Activated T-helper 2 cell treated with anti-CD3 and anti-CD28 coated beads, Interferon-gamma antibody, Interleukin-2, Interleukin-4, amounts not matched to agents 10 μg/mL and 5 μg/mL and 100 μg/mL, durations not matched to agents 14 hours and 24 hours and 36 hours (primary cell): ENCODE data around the gene NTRK1. TPM values are rescaled to one million over a fixed set of nuclear protein-coding genes. Genes with fewer than 3 reads are reported as not detected.

ENCODE experiments used
- DNase-seq: peaks from one replicate; pipeline ENCODE4 v3.0.0; 2021; ENCODE audit warnings: low spot score
- H3K27ac Mint-ChIP-seq: one replicate; pipeline ENCODE4 v1.8.0; 2021; ENCODE audit warnings: mixed read lengths
- H3K27me3 Mint-ChIP-seq: one replicate; pipeline ENCODE4 v1.8.0; 2021; ENCODE audit warnings: low read depth, mixed read lengths
- H3K36me3 Mint-ChIP-seq: one replicate; pipeline ENCODE4 v1.8.0; 2021; ENCODE audit warnings: low read depth, mixed read lengths
- H3K4me1 Mint-ChIP-seq: one replicate; pipeline ENCODE4 v1.8.0; 2021; ENCODE audit warnings: low read depth, mixed read lengths
- H3K4me3 Mint-ChIP-seq: one replicate; pipeline ENCODE4 v1.8.0; 2021; ENCODE audit warnings: low read depth, mild to moderate bottlenecking, moderate library complexity, mixed read lengths
- H3K9me3 Mint-ChIP-seq: one replicate; pipeline ENCODE4 v1.8.0; 2021; ENCODE audit warnings: mixed read lengths
- intact Hi-C: fragments of 100-400 bp; cut with micrococcal nuclease; formaldehyde crosslinking; loops from one replicate; pipeline ENCODE4 v1.15.1; 2023
- total RNA-seq: library from RNA; stranded (reverse); gene quantifications from 2 replicates; pipeline ENCODE4 v1.2.3, GENCODE V29; 2022

The NTRK1 gene
- total RNA-seq, 1 donor from 2014 or later: 252 TPM

DNA sequence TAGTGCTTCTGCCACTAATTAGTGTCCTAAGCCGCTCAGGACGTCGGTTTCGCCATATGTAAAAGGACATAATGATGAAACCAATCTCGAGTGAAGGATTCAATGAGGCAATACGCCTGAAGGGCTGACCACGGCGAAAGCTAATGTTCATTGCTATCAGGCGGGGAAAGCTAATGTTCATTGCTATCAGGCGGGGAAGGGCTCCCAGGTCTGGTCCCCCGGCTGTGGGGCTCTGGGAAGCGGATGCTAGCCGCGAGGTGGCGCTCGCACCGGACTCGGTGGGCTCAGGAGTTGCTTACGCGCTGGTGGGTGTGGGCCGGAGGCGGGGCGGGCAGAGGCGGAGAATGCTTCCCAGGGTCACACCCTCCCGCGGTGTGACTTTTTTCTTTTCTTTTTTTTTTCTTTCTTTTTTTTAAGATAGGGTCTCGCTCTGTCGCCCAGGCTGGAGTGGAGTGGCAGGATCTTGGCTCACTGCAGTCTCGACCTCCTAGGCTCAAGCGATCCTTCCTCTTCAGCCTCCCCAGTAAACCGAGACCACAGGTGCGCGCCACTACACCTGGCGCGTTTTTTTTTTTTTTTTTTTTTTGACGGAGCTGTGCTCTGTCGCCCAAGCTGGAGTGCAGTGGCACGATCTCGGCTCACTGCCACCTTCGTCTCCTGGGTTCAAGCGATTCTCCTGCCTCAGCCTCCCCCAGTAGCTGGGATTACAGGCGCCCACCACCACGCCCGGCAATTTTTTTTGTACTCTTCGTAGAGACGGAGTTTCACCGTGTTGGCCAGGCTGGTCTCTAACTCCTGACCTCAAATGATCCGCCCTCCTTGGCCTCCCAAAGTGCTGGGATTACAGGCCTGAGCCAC is 31.8 kb downstream of the NTRK1 start:
- peaks cover 3% of the 10 kb centered on the region for H3K36me3 Mint-ChIP-seq
- no peaks in the 10 kb centered on the region for H3K9me3 Mint-ChIP-seq
- intact Hi-C loops: loop anchor here (1.0 to 10.0 kb wide), 3 partner anchors 35 to 208 kb away; partner anchors contain the start of genes ISG20L2 and METTL25B
- peaks cover 11% of the 10 kb centered on the region for H3K4me1 Mint-ChIP-seq
- DNase-seq: peak; percentile 80
- H3K27ac Mint-ChIP-seq: no peak overlapping the region
- H3K4me3 Mint-ChIP-seq: peak overlapping the region; percentile 35
- peaks cover 32% of the 10 kb centered on the region for H3K27me3 Mint-ChIP-seq

DNA sequence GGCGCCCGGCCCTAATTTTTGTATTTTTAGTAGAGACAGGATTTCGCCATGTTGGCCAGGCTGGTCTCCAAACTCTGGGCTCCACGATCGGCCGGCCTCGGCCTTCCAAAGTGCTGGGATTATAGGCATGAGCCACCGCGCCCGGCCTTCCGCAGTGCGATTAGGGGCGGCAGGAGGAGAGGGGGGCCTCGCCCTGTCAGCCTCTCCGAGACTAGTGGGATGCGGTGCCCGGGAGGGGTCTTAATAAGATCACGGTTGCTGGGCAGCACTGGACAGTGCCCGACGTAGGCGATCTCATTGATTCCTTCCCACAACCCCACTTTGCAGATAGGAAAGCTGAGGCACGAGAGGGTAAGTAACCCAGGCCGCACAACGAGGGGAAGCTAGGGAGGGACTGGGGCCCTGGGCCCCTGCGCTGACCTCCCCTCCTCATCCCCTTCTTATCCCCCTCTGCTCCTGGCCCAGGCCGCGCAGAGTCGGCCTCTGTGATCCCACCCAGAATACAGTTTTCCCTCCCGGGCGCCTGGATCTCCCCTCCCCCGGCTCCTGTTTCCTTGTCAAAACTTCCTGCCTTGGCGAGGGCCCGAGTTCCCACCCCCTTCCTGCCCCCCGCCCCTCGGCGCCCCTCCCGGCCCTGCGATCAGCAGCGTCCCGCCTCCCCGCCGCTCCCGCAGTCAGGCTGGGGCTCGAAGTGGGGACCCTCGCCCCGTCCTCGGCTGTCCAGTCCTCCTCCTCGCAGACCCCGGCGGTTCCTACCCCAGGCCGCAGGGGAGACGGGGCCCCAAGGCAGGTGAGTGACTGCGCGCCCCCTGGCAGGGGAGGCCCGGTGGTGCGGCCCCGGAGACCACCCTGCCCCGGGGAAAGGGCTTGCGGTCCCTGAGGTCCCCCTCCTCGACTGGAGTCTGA is 32.6 kb downstream of the NTRK1 start, which contains the start of gene PEAR1:
TSS of gene PEAR1 (plus strand) at position 671 of the 906 bp plus-strand sequence. CDS start 10,209 bp downstream, outside the sequence.
- Mint-ChIP-seq H3K4me3 (peak within 1 kb of the TSS; percentile 35), H3K9me3 (no peaks in the 10 kb centered on the region), H3K4me1 (peaks cover 14% of the 10 kb centered on the region), H3K27me3 (peaks cover 34% of the 10 kb centered on the region), H3K27ac (no peak within 1 kb of the TSS), H3K36me3 (peaks cover 3% of the 10 kb centered on the region)
- DNase-seq: no peak
- intact Hi-C loops: loop anchor here (5.0 to 10.0 kb wide), 2 partner anchors 166 to 208 kb away; partner anchors contain the start of genes ISG20L2 and METTL25B

DNA sequence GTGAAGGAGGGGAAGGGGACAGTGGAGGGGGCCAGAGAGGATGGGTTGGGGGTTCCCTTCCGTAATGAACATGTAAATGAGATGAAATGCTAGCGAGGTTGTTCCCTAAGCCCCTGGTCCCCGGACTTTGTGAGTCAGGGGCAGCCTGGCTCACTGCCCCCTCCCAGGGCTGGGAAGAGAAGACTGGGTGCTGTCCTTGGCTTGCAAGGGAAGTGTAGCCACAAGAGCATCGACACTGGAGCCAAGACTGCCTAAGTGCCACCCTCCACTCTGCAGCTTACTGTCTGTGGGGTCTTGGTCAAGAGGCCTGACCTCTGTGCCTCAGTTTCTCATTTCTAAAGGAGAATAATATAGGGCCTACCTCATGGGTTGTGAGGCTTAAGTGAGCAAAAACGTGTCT is 33.3 kb downstream of the NTRK1 start:
- H3K9me3 Mint-ChIP-seq: no peaks in the 10 kb centered on the region
- H3K36me3 Mint-ChIP-seq: no peaks in the 10 kb centered on the region
- no peak overlapping the region for H3K27ac Mint-ChIP-seq
- H3K4me3 Mint-ChIP-seq: no peak overlapping the region
- no peak for DNase-seq
- H3K4me1 Mint-ChIP-seq: peaks cover 17% of the 10 kb centered on the region
- intact Hi-C loops: loop anchor here (5.0 to 10.0 kb wide), 2 partner anchors 167 to 209 kb away; partner anchors contain the start of genes ISG20L2 and METTL25B
- peaks cover 41% of the 10 kb centered on the region for H3K27me3 Mint-ChIP-seq

DNA sequence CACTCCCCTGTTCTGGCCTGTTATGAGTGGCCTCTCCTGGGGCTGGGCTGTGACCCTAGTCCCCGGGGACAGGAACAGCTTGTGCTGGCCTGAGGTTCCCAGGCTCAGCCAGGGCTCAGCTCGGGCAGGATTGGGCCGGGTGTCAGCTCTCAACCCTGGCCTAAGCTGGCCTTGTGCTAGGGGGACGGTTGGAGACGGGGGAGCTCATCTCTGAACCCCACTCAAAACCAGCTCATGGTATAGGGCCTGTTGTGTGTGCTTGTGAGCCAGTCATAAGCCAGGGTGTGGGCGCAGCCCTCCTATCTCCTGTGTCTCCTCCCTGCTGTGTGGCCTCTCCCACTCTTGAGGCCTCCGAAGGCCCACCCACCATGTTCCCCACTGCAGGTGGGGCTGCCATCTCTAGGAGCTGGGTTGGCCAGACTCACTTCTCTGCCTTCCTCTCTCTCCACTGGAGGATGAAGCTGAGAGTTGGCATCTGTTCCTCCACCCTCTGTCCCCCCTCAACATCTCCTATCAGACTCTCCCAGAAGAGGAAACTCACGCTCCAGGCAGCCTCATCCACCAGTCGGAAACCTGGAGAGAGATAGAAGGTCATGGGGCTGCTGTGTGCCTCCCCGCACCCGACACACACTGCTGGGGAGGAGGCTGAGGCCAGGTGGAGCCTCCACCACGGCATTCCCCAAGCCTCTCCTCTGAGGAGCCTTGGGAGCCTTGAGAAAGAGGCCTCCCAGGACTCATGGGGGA is 34.2 kb downstream of the NTRK1 start:
- H3K27me3 Mint-ChIP-seq: peaks cover 43% of the 10 kb centered on the region
- intact Hi-C loops: loop anchor here (5.0 to 10.0 kb wide), 2 partner anchors 168 to 210 kb away; partner anchors contain the start of genes ISG20L2 and METTL25B

DNA sequence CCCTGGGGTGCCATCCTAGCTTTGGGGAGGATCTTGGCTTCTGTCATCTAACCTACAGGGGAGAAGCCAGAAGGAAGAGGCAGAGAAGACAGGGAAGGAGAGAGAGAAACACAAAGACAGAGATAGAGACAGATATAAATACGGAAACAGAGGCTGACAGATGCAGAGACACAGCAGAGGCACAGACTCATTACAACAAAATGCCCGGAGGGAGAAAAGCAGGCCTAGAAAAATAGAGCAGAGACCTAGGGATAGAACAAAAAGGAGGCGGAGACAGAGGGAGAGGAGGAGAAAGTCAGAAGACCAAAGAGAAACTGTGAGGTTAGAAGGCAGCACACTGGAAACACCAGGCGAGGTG is 34.8 kb downstream of the NTRK1 start:
- intact Hi-C loops: loop anchor here (10.0 kb wide), 1 partner anchor 211 kb away; no protein-coding TSS in a partner anchor
- peaks cover 44% of the 10 kb centered on the region for H3K27me3 Mint-ChIP-seq

More for the DNA sequence above, 34.2 kb downstream of the NTRK1 start:
- H3K9me3 Mint-ChIP-seq: no peaks in the 10 kb centered on the region
- no peaks in the 10 kb centered on the region for H3K36me3 Mint-ChIP-seq
- no peak overlapping the region for H3K4me3 Mint-ChIP-seq
- H3K4me1 Mint-ChIP-seq: peaks cover 17% of the 10 kb centered on the region
- H3K27ac Mint-ChIP-seq: no peak overlapping the region
- DNase-seq: no peak

DNA sequence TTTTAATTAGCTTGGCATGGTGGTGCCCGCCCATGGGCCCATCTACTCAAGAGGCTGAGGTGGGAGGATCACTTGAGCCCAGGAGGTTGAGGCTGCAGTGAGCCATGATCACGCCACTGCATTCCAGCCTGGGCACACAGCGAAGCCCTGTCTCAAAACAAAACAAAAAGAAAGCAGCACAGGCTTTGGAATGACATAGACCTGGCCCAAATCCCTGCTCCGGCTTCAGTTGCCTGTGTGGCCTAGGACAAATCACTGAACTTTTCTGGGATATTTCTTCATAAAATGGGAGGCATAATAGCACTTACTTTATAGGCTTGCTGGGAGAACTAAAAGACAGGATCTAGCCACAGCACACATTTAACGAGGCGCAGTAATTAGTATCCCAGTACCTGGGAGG is 35.3 kb downstream of the NTRK1 start:
- H3K4me3 Mint-ChIP-seq: no peak overlapping the region
- H3K9me3 Mint-ChIP-seq: no peaks in the 10 kb centered on the region
- no peak overlapping the region for H3K27ac Mint-ChIP-seq
- intact Hi-C loops: loop anchor here (10.0 kb wide), 1 partner anchor 211 kb away; no protein-coding TSS in a partner anchor
- peaks cover 43% of the 10 kb centered on the region for H3K27me3 Mint-ChIP-seq
- no peaks in the 10 kb centered on the region for H3K36me3 Mint-ChIP-seq
- peaks cover 14% of the 10 kb centered on the region for H3K4me1 Mint-ChIP-seq
- no peak for DNase-seq

More for the DNA sequence above, 34.8 kb downstream of the NTRK1 start:
- H3K4me3 Mint-ChIP-seq: no peak overlapping the region
- H3K36me3 Mint-ChIP-seq: no peaks in the 10 kb centered on the region
- H3K4me1 Mint-ChIP-seq: peaks cover 15% of the 10 kb centered on the region
- DNase-seq: no peak
- no peak overlapping the region for H3K27ac Mint-ChIP-seq
- H3K9me3 Mint-ChIP-seq: no peaks in the 10 kb centered on the region

DNA sequence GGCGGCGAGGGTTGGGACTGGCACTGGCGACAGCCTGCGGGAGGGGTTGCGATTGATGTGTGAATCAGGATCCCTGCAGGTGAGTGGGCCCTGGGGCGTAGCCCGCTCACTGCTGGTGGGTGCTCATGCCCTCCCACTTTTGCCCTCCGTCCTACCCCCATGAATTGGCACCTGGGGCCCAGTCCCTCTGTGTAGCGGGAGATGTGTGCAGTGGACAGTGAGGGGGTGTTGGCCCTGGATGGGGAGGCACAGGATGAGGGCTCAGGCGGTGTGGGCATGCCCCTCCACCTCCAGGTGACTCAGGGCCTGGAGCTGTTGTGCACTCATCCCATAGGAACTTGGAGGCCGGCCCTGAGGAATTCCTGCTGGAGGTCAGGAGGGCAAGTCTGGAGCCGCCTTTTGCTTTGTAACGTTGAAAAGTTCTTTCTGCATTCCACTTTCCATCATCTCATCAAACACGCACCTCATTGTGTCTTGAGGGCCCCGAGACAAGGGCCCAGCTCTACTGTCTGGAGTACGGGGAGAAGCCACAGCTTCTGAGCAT is 35.9 kb downstream of the NTRK1 start:
- intact Hi-C loops: loop anchor here (10.0 kb wide), 1 partner anchor 212 kb away; no protein-coding TSS in a partner anchor
- H3K4me1 Mint-ChIP-seq: peaks cover 14% of the 10 kb centered on the region
- no peaks in the 10 kb centered on the region for H3K36me3 Mint-ChIP-seq
- H3K27ac Mint-ChIP-seq: no peak overlapping the region
- no peaks in the 10 kb centered on the region for H3K9me3 Mint-ChIP-seq
- H3K27me3 Mint-ChIP-seq: peaks cover 40% of the 10 kb centered on the region
- DNase-seq: no peak
- no peak overlapping the region for H3K4me3 Mint-ChIP-seq

DNA sequence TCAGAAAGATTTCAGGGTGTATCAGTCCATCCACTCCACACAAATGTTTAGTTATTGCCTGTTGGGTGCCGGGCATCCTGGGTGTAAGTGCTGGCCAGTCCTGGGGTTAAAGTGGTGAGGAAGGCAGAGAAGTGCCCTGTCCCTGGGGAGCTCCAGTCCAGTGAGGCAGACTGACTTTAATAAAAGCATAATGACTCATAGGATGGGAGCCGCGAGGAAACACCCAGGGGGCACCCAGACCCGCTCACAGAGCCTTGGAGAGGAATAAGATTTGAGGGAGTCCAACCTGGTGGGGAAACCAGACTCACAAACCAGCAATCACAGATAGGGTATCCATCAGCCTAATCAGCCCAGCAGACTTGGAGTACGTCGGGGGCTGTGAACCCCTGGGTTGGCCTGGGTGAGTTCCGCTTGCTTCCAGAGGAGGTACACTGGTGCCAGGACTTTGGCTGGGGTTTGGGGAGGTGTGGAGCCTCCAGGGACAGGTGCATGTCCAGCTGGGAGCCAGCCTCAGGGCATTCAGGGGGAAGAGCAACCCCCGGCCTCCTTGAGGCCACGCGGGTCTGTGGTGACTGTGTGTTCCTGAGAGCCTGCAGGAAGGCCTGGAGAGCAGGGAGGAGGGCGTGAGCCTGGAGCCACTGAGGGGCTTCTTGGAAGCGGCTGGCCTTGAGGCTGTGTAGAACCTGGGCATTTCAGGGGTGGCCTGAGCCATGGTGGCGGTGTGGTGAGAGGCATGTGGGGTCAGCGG is 36.6 kb downstream of the NTRK1 start:
- intact Hi-C loops: loop anchor here (10.0 kb wide), 1 partner anchor 212 kb away; no protein-coding TSS in a partner anchor

DNA sequence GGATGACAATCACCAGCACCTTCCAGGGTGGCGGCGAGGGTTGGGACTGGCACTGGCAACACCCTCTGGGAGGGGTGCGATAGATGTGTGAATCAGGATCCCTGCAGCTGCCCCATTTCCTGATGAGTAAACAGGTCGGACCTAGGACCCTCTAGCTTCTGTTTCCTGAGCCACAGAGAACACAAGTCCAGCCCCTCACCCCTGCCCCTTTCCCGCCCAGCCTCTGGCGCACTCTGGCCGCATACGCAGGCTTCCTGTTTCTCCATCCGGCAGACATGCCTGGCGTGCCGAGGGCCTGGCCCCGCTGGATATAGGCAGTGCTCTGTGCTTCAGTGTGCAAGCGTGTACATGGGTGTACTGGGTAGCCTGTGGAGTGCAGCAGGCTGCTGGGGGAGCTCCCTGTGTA is 37.5 kb downstream of the NTRK1 start:
- peaks cover 36% of the 10 kb centered on the region for H3K27me3 Mint-ChIP-seq
- no peak for DNase-seq
- peaks cover 6% of the 10 kb centered on the region for H3K4me1 Mint-ChIP-seq
- intact Hi-C loops: loop anchor here (10.0 kb wide), 1 partner anchor 213 kb away; no protein-coding TSS in a partner anchor
- H3K36me3 Mint-ChIP-seq: no peaks in the 10 kb centered on the region
- H3K9me3 Mint-ChIP-seq: no peaks in the 10 kb centered on the region
- H3K4me3 Mint-ChIP-seq: no peak overlapping the region
- H3K27ac Mint-ChIP-seq: no peak overlapping the region

More for the DNA sequence above, 36.6 kb downstream of the NTRK1 start:
- H3K9me3 Mint-ChIP-seq: no peaks in the 10 kb centered on the region
- no peaks in the 10 kb centered on the region for H3K36me3 Mint-ChIP-seq
- no peak overlapping the region for H3K4me3 Mint-ChIP-seq
- H3K4me1 Mint-ChIP-seq: peaks cover 9% of the 10 kb centered on the region
- DNase-seq: no peak
- peaks cover 38% of the 10 kb centered on the region for H3K27me3 Mint-ChIP-seq
- H3K27ac Mint-ChIP-seq: no peak overlapping the region

DNA sequence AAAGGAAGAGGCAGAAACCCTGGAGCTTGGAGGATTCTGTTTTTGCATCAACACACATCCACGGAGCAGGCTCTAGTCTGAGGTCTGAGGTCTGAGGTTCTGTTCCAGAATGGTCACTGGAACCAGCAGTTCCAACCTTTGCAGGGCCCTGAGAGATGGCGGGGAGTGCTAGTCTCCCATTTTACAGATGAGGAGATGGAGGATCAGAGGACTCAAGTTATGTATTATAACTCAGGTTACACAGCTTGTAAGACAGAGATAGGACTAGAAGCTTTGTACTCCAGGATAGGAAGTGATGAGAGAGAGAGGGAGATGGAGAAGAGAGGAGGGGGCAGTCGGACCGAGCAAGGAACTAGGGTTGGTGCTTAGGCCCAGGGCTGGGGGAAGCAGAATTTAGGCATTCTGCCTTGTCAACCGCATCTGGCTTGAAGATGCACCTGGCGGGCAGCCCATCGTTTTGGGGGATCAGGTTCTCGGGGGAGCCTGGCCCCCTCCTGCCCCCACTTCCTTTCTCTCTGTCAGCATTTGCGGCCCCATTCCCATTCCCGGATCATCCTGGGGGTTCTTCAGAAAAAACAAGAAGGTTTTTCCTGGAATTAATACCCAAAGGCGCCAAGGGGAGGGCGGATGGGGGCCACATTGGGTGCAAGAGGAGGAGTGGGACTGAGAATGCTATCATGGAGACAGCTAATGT is 38.5 kb downstream of the NTRK1 start:
- Mint-ChIP-seq H3K36me3 (no peaks in the 10 kb centered on the region), H3K27ac (no peak overlapping the region), H3K4me3 (no peak overlapping the region), H3K4me1 (peaks cover 6% of the 10 kb centered on the region), H3K27me3 (peaks cover 31% of the 10 kb centered on the region), H3K9me3 (no peaks in the 10 kb centered on the region)
- intact Hi-C loops: loop anchor here (10.0 kb wide), 1 partner anchor 214 kb away; no protein-coding TSS in a partner anchor
- DNase-seq: no peak
